GM23248 (cell line): Measurements from ENCODE around the gene PCDHGB3.

Source experiments
- EZH2 ChIP-seq: fragments of 200-600 bp; sonication (generic); IDR thresholded peaks from 2 replicates; pipeline ENCODE4 v1.6.1; 2018; ENCODE audit warnings: antibody characterized with exemption, mild to moderate bottlenecking; ENCODE audit not compliant: insufficient read depth, poor library complexity, severe bottlenecking
- EZH2phosphoT487 ChIP-seq: fragments of 200-600 bp; sonication (generic); IDR thresholded peaks from 2 replicates; pipeline ENCODE4 v1.6.1; 2018; ENCODE audit warnings: antibody characterized with exemption, moderate library complexity, mild to moderate bottlenecking, low read depth; ENCODE audit not compliant: insufficient read depth

- TF ChIP-seq EZH2phosphoT487 (no peak), EZH2 (no peak)
Observed at GRCh38 chr5:141351591-141351990, 18.5 kb upstream of the PCDHGB3 start.
